Stomach smooth muscle (tissue), 2 donors: ENCODE measurements around the gene SPP2.

Source experiments
- H3K27ac ChIP-seq: one replicate; pipeline ENCODE4 v1.7.0; 2013; ENCODE audit warnings: mild to moderate bottlenecking, low read length, inconsistent platforms
- H3K27me3 ChIP-seq, 2 donors: one replicate each; pipeline ENCODE4 v1.7.0; 2013; ENCODE audit warnings: low read length in 2 of 2; ENCODE audit not compliant: insufficient read depth in 2 of 2, control insufficient read depth in 1 of 2
- H3K36me3 ChIP-seq, 2 donors: one replicate each; pipeline ENCODE4 v1.7.0; 2013; ENCODE audit warnings: low read length in 2 of 2; ENCODE audit not compliant: control insufficient read depth in 2 of 2, insufficient read depth in 2 of 2
- H3K4me1 ChIP-seq: one replicate; pipeline ENCODE4 v1.7.0; 2013; ENCODE audit warnings: low read length; ENCODE audit not compliant: control insufficient read depth, insufficient read depth
- H3K4me3 ChIP-seq, 2 donors: one replicate each; pipeline ENCODE4 v1.7.0; 2013; ENCODE audit warnings: low read length in 2 of 2
- H3K9ac ChIP-seq, 2 donors: one replicate each; pipeline ENCODE4 v1.7.0; 2013; ENCODE audit warnings: low read length in 2 of 2, mild to moderate bottlenecking in 1 of 2
- H3K9me3 ChIP-seq, 2 donors: one replicate each; pipeline ENCODE4 v1.7.0; 2013; ENCODE audit warnings: low read length in 2 of 2; ENCODE audit not compliant: control insufficient read depth in 2 of 2
- donor health status: healthy.
- donor health status: Pancreatic carcinoma.

SPP2 gene

DNA sequence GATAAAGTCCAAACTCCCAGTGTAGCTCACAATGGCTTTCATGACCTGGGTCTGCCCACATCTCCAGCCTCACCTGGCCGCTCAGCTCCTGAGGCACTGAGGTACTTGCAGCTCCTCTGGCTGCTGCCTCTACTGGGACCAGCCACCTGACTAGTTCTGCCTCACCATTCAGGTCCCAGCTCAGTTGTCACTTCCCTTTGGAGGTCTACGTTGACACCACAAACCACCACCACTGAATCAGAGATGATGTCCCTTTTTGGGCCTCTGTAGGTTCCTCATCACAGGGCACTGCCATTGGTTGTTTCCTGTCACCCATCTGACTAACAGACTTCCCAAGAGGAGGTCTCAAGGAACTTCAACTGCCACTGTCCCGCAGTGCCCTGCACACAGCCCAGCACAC, 21.2 kb downstream of the SPP2 start:
- no peak overlapping the region for H3K9ac ChIP-seq
- H3K27me3 ChIP-seq, result no peaks in the 10 kb centered on the region
- H3K4me3 ChIP-seq, result no peak overlapping the region
- no peaks in the 10 kb centered on the region for H3K4me1 ChIP-seq
- no peaks in the 10 kb centered on the region for H3K36me3 ChIP-seq
- peaks cover 3 to 9% of the 10 kb centered on the region in 2 donors for H3K9me3 ChIP-seq
- H3K27ac ChIP-seq, result no peak overlapping the region

DNA sequence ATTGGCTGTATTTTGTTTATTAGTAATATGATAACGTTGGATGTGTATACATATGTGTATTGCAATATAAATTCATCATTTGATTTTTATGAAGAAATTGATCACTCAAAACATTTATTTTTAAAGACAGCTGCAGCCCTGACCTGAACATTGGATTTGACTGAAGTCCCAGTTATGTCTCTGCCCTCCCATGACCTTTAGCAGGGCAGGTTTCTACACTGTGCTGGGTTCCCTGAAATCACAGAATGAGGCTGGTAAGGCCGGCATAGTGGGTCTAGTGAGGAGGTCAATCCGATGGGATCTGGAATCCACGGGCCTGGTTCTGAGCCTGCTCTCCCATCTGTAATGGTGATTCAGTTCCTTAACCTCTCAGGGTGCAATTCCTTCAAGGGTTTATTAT, 22.0 kb downstream of the SPP2 start:
- Histone ChIP-seq H3K27me3 (no peaks in the 10 kb centered on the region), H3K36me3 (no peaks in the 10 kb centered on the region), H3K4me3 (no peak overlapping the region), H3K9me3 (peaks cover 3 to 9% of the 10 kb centered on the region in 2 donors), H3K27ac (no peak overlapping the region), H3K4me1 (no peaks in the 10 kb centered on the region), H3K9ac (no peak overlapping the region)

DNA sequence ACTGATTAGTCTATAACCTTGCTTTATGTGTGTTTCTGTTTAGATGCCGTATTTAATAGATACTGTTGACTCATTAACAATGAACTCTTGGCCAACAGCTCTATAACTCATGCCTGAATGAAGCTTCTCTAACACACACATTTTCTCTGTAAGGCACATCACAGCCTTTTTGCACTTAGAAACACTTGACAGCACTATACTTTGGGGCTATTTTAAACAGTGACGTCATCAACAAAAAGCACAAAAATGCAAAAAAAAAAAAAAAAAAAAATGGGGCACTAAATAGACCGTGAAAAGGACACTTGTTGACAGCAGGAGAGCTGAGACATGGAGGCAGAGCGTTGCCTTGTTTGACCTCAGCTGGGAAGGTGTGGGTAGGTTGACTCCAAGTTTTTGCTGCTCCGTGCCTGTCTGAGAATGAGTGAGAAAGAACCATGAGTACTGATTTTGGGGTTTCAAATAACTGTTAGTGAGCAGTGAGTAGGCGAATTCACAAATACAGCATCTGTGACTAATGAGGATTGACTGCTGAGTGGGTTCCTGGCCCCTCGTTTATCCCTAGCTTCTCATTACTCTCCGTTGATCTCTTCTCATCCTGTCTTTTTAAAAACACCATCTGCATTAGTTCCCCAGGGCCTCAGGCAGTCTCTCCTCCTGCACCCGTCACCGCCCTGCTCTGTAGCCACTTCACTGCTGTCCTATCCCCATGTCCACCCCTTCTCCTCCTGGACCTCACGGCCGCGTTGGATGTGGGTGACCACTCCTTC, 24.4 kb downstream of the SPP2 start:
- no peaks in the 10 kb centered on the region for H3K4me1 ChIP-seq
- no peak overlapping the region for H3K27ac ChIP-seq
- H3K9ac ChIP-seq, result no peak overlapping the region
- no peaks in the 10 kb centered on the region for H3K36me3 ChIP-seq
- no peaks in the 10 kb centered on the region for H3K27me3 ChIP-seq
- H3K9me3 ChIP-seq, result no peaks in the 10 kb centered on the region
- H3K4me3 ChIP-seq, result no peak overlapping the region

DNA sequence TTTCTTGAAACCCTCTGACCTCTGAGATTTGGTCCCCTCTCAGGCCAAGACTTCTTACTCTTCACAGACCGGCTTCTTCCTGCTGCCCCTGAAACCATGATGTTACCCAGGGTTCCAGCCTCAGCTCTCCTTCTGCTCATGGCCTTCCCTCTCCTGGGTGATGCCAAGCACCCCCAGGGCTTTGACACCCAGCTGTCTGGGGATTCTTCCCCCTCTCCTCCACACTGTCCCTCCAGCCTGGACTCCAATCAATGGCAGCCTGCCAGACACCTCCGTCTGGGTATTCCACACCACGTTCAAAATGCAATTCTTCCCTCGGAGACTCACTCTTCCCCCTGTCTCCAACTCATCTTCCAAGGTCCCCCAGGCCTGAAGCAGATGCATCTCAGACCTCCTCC, 25.0 kb downstream of the SPP2 start:
- Histone ChIP-seq H3K27me3 (no peaks in the 10 kb centered on the region), H3K36me3 (no peaks in the 10 kb centered on the region), H3K9me3 (no peaks in the 10 kb centered on the region), H3K9ac (no peak overlapping the region), H3K4me3 (no peak overlapping the region), H3K27ac (no peak overlapping the region), H3K4me1 (no peaks in the 10 kb centered on the region)

DNA sequence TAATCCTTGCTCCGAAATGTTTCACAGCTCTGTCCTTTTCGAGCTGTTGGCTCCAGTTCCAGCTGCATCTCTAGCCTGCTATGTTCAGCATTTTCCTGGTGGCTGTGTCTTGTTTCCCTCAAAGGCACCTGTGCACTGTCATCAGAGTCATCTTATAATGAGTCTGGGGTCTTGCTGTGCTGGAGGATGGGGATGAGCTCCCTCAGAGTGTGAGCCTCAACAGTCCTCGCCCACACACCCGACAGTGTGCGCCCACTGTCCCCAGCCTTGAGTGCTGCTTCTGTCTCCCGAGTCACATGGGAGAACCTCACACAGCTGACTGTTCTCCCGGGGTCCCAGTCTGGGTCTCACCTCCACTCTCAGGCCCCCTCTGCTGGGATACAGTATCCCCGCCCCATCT, 25.4 kb downstream of the SPP2 start:
- Histone ChIP-seq H3K27ac (no peak overlapping the region), H3K4me3 (no peak overlapping the region), H3K4me1 (no peaks in the 10 kb centered on the region), H3K9me3 (no peaks in the 10 kb centered on the region), H3K27me3 (no peaks in the 10 kb centered on the region), H3K36me3 (no peaks in the 10 kb centered on the region), H3K9ac (no peak overlapping the region)

- no peak overlapping the region for H3K27ac ChIP-seq
- no peak overlapping the region for H3K4me3 ChIP-seq
- no peak overlapping the region for H3K9ac ChIP-seq
- H3K4me1 ChIP-seq, result no peaks in the 10 kb centered on the region
- H3K9me3 ChIP-seq, result no peaks in the 10 kb centered on the region
- no peaks in the 10 kb centered on the region for H3K27me3 ChIP-seq
- no peaks in the 10 kb centered on the region for H3K36me3 ChIP-seq
Measured at GRCh38 chr2:234076451-234076850, 25.9 kb downstream of the SPP2 start.

- Histone ChIP-seq H3K4me1 (no peaks in the 10 kb centered on the region), H3K27me3 (peaks cover 3 to 4% of the 10 kb centered on the region in 2 donors), H3K9me3 (no peaks in the 10 kb centered on the region), H3K4me3 (no peak overlapping the region), H3K27ac (no peak overlapping the region), H3K36me3 (no peaks in the 10 kb centered on the region), H3K9ac (no peak overlapping the region)
Measured at GRCh38 chr2:234078129-234078528, 27.6 kb downstream of the SPP2 start.

DNA sequence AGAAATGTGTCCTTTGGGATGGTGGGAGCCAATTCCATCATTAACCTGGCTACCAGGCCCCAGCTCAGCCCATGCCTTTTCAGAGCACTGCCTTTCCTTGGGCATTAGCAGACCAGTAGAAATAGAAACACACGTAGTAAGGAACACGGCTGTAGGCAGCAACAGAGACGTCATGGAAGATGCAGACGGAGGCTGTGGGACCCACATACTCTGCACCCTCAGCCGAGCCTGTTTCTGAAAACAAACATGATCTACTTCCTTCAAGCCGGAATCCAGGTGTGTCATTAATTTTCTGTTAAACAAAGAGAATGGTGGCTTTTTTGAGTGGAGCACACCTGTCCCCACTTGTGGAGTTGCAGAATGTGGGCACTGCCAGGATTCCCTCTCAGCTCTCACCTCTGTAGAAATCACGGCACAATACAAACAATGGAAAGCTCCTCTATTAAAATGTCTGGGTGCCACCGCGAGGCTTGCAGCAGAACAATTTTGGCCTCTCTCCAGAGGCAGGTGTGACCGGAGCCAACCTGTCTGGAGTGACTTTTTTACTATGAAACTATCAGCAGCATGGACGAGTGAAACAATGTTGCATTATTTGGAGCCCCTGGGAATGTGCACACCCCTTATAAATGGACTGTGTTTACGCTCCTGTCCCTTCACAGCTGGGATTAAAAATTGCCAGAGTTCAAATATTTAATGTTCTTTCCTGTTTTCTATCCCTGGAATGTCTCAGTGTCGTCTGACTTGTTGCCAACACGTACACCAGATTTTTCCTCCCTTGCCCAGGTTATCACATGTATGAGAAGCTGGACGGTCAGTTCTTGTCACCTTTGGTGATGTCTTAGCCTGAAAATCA, 31.7 kb downstream of the SPP2 start:
- Histone ChIP-seq H3K27ac (no peak overlapping the region), H3K27me3 (peaks cover 3 to 5% of the 10 kb centered on the region in 2 donors), H3K4me3 (no peak overlapping the region)

GRCh38 chr2:234083572-234084348, 33.3 kb downstream of the SPP2 start:
- H3K27ac ChIP-seq, result no peak overlapping the region
- no peak overlapping the region for H3K9ac ChIP-seq
- H3K36me3 ChIP-seq, result no peaks in the 10 kb centered on the region
- no peaks in the 10 kb centered on the region for H3K9me3 ChIP-seq
- no peak overlapping the region for H3K4me3 ChIP-seq
- H3K4me1 ChIP-seq, result no peaks in the 10 kb centered on the region
- peaks cover 3 to 5% of the 10 kb centered on the region in 2 donors for H3K27me3 ChIP-seq

More for the DNA sequence above, 31.7 kb downstream of the SPP2 start:
- Histone ChIP-seq H3K9ac (no peak overlapping the region), H3K9me3 (no peaks in the 10 kb centered on the region), H3K4me1 (no peaks in the 10 kb centered on the region), H3K36me3 (no peaks in the 10 kb centered on the region)

GRCh38 chr2:234091432-234091879, 41.0 kb downstream of the SPP2 start:
- Histone ChIP-seq H3K9ac (no peak overlapping the region), H3K27me3 (no peaks in the 10 kb centered on the region), H3K36me3 (no peaks in the 10 kb centered on the region), H3K9me3 (no peaks in the 10 kb centered on the region), H3K4me3 (no peak overlapping the region), H3K27ac (no peak overlapping the region), H3K4me1 (no peaks in the 10 kb centered on the region)
